Retina (tissue), 1 donor: Measurements from ENCODE around the gene NR4A3.
"Not testable (repeated sequence)": the region's sequence is repeated elsewhere in the genome, so short reads cannot be mapped to it uniquely, and the experiment has no call there.

ENCODE experiments used
- DNase-seq: peaks from one replicate; pipeline ENCODE4 v3.0.0-alpha.2; 2016

The NR4A3 gene

DNA sequence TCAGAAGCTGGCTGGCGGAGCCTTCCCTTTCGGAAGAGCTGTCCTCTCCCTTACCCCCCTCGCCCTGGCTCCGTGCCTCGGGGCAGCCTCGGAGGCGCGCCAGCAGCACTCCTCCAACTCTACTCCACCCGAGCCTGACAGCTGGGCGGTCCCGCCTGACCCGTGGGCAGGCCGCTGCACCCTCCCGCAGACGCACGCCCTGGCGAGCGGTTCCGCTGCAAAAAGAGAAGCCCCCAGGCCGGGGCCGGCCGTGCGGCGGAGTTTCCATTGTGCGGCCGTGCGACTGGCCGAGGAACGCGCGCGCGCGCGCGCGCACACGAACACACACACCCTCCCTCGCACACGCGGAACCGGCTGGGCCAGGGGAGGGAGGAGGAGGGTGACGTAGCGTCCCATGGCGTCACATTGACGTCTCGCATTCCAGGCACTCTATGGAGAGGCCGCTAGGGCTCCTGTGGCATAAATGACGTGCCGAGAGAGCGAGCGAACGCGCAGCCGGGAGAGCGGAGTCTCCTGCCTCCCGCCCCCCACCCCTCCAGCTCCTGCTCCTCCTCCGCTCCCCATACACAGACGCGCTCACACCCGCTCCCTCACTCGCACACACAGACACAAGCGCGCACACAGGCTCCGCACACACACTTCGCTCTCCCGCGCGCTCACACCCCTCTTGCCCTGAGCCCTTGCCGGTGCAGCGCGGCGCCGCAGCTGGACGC, at the start of gene NR4A3:
TSS of gene NR4A3 (plus strand) at position 490 of the 713 bp plus-strand sequence. CDS start 6,158 bp downstream, outside the sequence.
- peak; percentile 97 for DNase-seq

- no peak for DNase-seq
These were observed 48.1 kb upstream of the NR4A3 start for GRCh38 chr9:99773468-99774138.

DNA sequence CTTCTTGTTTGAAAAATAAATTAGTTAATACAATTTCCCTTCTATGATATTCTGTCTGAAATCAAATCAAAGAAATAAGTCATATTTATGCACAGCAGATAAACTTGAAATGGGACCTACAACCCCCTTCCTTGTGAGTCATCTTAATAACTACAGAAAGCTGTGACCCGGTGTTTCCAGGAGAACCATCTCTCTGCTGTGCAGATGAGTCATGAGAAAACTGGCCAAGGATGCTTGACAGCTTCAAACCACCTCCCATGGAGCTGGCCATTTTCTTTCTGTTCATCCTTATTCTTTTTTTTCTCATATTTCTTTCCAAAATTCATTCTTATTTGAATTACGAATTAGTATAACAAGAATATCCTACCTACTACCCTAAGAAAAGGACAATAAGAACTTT, 43.4 kb upstream of the NR4A3 start:
- no peak for DNase-seq

DNA sequence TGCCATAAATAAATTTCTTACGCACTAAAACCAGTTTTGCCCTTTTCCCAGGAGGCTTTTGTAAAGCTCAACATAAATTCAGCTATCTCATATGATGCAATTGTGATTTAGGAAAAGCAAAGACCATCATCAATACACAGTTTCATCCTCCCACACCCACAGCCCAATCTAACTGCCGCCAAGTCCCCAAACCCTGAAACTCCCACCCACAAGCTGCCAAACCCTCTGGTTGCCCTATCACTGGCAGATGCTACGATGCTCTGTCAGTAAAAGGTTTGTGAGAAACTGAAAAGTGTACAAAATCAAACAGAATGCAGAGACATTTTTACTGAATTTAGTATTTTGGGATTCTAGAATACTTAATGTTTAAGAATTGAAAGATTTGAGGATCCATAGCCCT, 42.8 kb upstream of the NR4A3 start:
- no peak for DNase-seq

- no peak for DNase-seq
These were observed 42.4 kb upstream of the NR4A3 start for GRCh38 chr9:99779277-99779676.

DNA sequence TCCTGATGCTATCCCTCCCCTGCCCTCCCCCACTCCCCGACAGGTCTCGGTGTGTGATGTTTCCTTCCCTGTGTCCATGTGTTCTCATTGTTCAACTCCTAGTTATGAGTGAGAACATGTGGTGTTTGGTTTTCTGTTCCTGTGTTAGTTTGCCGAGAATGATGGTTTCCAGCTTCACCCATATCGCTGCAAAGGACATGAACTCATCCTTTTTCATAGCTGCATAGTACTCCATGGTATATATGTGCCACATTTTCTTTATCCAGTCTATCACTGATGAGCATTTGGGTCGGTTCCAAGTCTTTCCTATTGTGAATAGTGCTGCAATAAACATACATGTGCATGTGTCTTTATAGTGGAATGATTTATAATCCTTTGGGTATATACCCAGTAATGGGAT, 39.3 kb upstream of the NR4A3 start:
- not testable (repeated sequence) for DNase-seq

- DNase-seq: no peak
These were observed 38.5 kb upstream of the NR4A3 start for GRCh38 chr9:99782962-99783718.

GRCh38 chr9:99783799-99784198, 37.9 kb upstream of the NR4A3 start:
- DNase-seq: no peak

DNA sequence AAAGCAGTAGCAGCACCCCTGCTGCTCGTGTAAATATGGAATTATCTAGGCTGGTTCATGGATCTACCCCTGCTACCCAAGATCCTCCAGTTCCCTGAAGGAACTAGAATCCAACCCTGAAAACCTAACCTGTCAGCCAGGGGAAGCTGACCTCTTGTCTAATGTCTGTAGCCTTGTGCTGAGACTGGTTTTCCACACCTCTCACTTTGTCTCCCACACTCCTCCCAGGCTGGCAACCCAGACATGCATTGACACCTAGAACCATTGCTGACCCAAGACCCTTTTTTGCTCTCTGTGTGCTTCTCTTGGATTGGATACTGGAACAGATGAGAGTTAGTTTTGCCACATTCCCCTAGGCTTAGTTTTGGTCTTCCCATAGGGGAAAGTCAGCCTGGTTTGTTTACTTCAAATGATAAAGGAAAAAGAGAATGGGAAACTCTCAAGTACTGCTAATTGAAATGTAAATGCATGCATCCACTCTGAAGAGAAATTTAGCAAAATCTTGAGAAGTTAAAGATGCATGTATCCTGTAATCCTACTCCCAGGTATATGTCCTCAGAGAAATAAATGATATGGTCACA, 36.6 kb upstream of the NR4A3 start:
- no peak for DNase-seq

GRCh38 chr9:99787556-99787955, 34.1 kb upstream of the NR4A3 start:
- DNase-seq: no peak

- no peak for DNase-seq
These were observed 28.2 kb upstream of the NR4A3 start for GRCh38 chr9:99793528-99793927.

DNA sequence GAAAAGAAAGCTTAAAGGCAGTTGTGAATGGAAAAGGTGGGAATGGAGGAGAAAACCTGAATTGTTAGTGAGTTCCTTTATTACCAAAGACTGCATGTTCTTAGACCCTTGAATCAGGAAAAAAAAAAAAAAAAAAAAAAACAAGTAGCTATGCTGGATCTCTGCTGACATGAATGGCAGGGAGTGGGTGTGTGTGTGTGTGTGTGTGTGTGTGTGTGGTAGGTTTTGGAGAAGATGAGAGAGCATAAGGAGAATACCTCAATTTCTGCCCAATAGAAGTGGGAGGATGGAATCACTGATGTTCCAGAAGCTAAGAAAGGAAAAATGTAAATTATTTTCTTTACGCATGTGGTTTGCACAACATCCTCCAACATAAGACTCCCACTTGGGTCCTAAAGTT, 25.5 kb upstream of the NR4A3 start:
- DNase-seq: no peak

DNA sequence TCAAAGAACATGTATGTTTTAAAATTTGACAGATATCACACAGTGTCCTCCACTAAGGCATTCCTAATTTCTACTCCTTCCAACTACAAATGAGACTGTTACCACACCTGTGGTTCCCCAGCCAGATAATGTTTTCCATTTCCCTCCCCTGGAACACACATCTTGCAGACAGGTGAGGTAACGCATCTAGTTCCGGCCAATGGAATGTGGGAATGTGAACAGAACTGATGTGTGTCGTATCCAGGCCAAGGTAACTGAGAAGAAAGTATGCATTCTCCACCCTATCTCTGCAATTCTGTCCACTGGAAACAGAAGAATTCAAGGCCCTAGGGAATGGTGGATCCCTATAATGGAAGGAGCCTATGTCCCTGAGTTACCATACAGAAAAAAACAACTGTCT, 19.9 kb upstream of the NR4A3 start:
- no peak for DNase-seq

DNA sequence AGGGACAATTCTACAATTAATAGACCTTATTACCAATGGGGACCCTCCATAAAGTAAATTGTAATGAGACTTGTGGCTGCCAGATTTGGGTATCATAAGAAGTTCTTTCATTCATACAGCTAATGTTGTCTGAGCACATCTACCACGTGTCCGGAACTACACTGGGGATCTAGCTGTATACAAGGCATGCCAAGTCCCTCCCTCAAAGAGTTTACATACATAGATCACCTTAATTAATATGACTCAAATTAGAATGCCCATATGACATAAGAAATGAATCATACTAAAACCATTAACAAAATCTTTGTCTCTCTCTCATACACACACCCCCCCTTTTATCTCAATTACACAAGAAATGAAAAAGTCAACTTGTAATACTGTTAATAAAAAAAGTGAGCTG, 18.0 kb upstream of the NR4A3 start:
- no peak for DNase-seq

GRCh38 chr9:99807276-99807852, 14.3 kb upstream of the NR4A3 start:
- DNase-seq: peak; percentile 51

DNA sequence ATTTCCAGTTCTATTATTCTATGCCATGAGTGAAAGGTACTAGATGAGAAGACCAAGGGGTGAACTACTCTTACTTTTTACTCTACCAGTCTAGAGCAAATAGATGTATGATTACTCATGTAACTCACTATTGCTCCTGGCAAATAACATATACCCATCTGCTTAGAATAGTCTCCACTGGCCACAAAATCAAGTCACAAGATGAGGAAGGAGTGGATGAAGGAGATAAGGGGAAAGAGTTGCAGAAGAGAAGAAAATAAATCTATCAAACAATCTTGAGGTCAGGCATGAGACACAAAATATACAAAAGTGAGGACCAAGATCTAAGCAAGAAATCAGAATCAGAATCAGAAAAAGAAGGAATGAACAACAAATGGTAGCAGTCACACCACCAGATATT, 13.7 kb upstream of the NR4A3 start:
- no peak for DNase-seq

DNA sequence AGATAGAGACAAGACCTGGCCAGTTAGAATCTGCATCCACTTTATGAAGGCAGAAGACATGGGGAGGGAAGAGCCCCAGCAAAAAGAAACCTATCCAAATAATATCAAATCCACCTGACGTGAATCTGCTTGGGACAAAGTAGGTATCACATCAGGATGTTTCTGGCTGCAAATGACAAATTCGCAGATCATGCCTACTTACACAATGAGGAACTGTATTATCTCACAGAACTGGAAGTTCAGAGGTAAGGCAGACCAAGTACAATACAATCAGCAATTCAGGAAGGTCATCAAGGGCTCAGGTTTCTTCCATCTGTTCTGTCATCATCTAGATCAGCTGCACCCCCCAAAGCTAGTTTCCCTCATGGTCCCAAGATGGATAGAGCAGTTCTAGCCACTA, 13.2 kb upstream of the NR4A3 start:
- no peak for DNase-seq

- no peak for DNase-seq
These were observed 11.9 kb upstream of the NR4A3 start for GRCh38 chr9:99809586-99810319.

- DNase-seq: no peak
These were observed 10.5 kb upstream of the NR4A3 start for GRCh38 chr9:99811172-99811571.

GRCh38 chr9:99811598-99812383, 9.9 kb upstream of the NR4A3 start:
- DNase-seq: no peak

DNA sequence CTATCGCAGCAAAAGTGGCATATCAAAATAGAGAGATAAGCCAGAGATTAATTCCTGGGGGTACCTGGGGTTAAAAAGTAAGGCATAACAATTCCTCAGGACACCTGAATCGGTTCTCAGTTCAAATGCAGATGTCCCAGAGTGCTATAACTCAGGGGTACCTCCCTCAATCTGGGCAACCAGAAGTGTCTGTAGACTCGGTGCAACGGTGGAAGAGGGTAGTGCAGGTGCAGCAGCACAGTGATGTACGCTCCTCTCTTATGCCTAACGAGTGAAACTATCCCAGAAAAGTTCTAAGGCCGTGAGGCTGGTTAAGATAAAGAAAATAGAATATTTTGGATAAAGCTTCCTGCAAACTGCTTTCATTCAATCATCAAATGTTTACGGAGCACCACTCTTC, 7.9 kb upstream of the NR4A3 start:
- DNase-seq: no peak

- DNase-seq: no peak
These were observed 7.3 kb upstream of the NR4A3 start for GRCh38 chr9:99814359-99814758.
